Ovary (tissue), 9 donors: Measurements from ENCODE around the gene PLD2. TPM values are rescaled to one million over a fixed set of nuclear protein-coding genes. Genes with fewer than 3 reads are reported as not detected.

Source experiments
- DNase-seq, 5 donors: peaks; one replicate each; pipeline ENCODE4 v3.0.0-alpha.2; 2019 to 2020
- H3K27ac ChIP-seq, 2 donors: fragments of 200-600 bp; one replicate each; pipeline versions ENCODE4 v1.5.1 to v1.8.0; 2019 to 2022
- H3K27me3 ChIP-seq: fragments of 200-600 bp; one replicate; pipeline ENCODE4 v1.8.0; 2022
- H3K36me3 ChIP-seq: fragments of 200-600 bp; sonication (generic); one replicate; pipeline ENCODE4 v1.5.1; 2019
- H3K4me1 ChIP-seq: one replicate; pipeline ENCODE4 v1.8.1; 2013; ENCODE audit warnings: mild to moderate bottlenecking, moderate library complexity; ENCODE audit not compliant: insufficient read depth
- H3K4me3 ChIP-seq: fragments of 200-600 bp; sonication (generic); one replicate; pipeline ENCODE4 v1.5.1; 2017
- H3K9me3 ChIP-seq, 2 donors: fragments of 200-600 bp in 1 of 2; sonication (generic) in 1 of 2; one replicate each; pipeline versions ENCODE4 v1.5.1 to v1.8.1; 2013 to 2019; ENCODE audit warnings: mild to moderate bottlenecking in 1 of 2, moderate library complexity in 1 of 2
- EP300 ChIP-seq: sonication (generic); formaldehyde crosslinking; IDR thresholded peaks from one replicate; pipeline ENCODE4 v1.6.1; 2017; ENCODE audit warnings: antibody characterized with exemption
- POLR2A ChIP-seq: fragments of 450-650 bp; IDR thresholded peaks from one replicate; pipeline ENCODE4 v1.6.1; 2017; ENCODE audit warnings: antibody characterized with exemption, mild to moderate bottlenecking, moderate library complexity
- WGBS, 3 donors: extraction: QIAGEN DNeasy Blood & Tissue Kit in 1 of 3; methylation state at CpG; one replicate each; pipeline versions ENCODE4 v1.1.5 to v1.1.7; 2013 to 2017; 5-methylcytosine and 5-hydroxymethylcytosine counted together
- intact Hi-C, 4 donors: fragments of 100-400 bp; cut with DNase I; formaldehyde crosslinking; loops; one replicate each; pipeline versions ENCODE4 v1.11.0 to v1.15.1; 2022 to 2023
- polyA plus RNA-seq, 2 donors: library from polyadenylated mRNA; stranded (reverse); fragments of 200-250 nt in 1 of 2; fragments of 350-450 nt in 1 of 2; fragmentation: Illumina TruSeq in 1 of 2; extraction: RNeasy Lipid Tissue Mini Kit (QIAGEN cat#74804) in 1 of 2; gene quantifications; one replicate each; pipeline ENCODE4 v1.2.3, GENCODE V29; 2013 to 2014
- total RNA-seq, 7 donors: library from RNA; depleted of rRNA in 2 of 7; stranded (reverse); fragments of >200 nt in 2 of 7; fragmentation: NEBNext Ultra II Directional in 3 of 7; extraction: Animal tissue kit (Norgen Biotek cat#: 25700) in 3 of 7; gene quantifications; one replicate each; pipeline versions ENCODE4 v1.1.0 to v1.2.4, GENCODE V29; 2016 to 2023
- TF ChIP-seq, protein P1 (sequence below), 3 donors: fragments of 450-650 bp in 2 of 3; fragments of 200-600 bp in 1 of 3; IDR thresholded peaks; one replicate each; pipeline versions ENCODE4 v1.5.1 to v1.8.0; 2016 to 2022; ENCODE audit warnings: antibody characterized with exemption in 3 of 3, mild to moderate bottlenecking in 1 of 3
- donor health status: DM: no; HTN: no; CAD: no; lungs with moderate emphysema.
- donor health status: DM: no; HTN: no; CAD: no.
- donor health status: Bipolar disorder and iron deficiency.
- donor health status: DM: yes; HTN: yes; CAD: no.
- donor health status: DM: no; HTN: no; CAD: no.
- donor health status: DM: yes; HTN: yes; CAD: no.

The PLD2 gene
- total and polyA plus RNA-seq, 9 donors = 16.2 to 53.3 (median 37.8) TPM

DNA sequence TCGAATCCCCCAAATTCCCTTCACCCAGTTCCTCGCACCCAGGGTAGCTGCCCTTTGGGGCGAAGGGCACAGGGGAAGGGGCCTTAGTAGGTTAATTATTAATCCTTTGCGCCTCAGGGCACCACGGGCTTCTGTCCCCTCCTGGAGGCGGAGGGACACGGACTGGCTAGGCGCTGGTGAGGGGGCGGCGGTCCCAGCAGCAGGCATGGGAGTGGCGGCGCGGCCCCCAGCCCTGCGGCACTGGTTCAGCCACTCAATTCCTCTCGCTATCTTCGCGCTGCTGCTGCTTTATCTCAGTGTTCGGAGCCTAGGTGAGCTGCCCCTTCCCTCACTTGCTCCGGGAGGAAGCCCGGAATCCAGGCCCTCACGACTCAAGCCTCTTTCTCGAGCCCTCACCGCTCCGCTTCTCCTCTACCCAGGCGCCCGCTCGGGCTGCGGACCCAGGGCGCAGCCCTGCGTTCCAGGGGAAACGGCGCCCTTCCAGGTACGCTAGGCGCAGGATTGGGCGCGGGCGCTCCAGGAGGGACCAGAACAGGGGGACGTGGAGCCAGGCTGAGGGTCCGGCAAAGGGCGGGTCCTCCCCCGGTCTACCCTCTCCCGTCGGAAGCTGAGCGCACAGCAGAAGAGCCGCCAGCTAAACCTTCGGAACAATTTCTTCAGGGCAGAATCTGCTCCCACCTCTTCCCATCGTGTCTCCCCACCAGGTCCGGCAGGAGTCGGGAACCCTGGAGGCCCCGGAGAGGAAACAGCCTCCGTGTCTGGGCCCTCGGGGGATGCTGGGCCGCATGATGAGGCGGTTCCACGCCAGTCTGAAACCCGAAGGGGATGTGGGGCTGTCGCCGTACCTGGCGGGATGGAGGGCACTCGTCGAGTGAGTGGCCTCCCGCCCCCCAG lies 17.9 kb upstream of the PLD2 start, which contains the start of gene GLTPD2:
TSS of gene GLTPD2 (plus strand) at position 158 of the 894 bp plus-strand sequence. CDS start at position 206, 48 bp downstream.
- Histone ChIP-seq H3K27ac (peak within 1 kb of the TSS; percentile 86 to 89), H3K4me1 (peaks cover 13% of the 10 kb centered on the region), H3K27me3 (no peaks in the 10 kb centered on the region), H3K9me3 (no peaks in the 10 kb centered on the region), H3K36me3 (no peaks in the 10 kb centered on the region), H3K4me3 (peak within 1 kb of the TSS; percentile 74)
- 55 to 59% (median 55%) methylated on average over 58 to 62 of the region's 62 CpGs for WGBS, 3 donors
- TF ChIP-seq POLR2A = no peak
- TF ChIP-seq, protein P1, sequence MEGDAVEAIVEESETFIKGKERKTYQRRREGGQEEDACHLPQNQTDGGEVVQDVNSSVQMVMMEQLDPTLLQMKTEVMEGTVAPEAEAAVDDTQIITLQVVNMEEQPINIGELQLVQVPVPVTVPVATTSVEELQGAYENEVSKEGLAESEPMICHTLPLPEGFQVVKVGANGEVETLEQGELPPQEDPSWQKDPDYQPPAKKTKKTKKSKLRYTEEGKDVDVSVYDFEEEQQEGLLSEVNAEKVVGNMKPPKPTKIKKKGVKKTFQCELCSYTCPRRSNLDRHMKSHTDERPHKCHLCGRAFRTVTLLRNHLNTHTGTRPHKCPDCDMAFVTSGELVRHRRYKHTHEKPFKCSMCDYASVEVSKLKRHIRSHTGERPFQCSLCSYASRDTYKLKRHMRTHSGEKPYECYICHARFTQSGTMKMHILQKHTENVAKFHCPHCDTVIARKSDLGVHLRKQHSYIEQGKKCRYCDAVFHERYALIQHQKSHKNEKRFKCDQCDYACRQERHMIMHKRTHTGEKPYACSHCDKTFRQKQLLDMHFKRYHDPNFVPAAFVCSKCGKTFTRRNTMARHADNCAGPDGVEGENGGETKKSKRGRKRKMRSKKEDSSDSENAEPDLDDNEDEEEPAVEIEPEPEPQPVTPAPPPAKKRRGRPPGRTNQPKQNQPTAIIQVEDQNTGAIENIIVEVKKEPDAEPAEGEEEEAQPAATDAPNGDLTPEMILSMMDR (IDR thresholded peaks at IDR 0.05) = no peak
- no peak for TF ChIP-seq EP300
- peak in 1 of 5 donors; percentile 49 for DNase-seq
- intact Hi-C loops = loop anchor here in 3 of 4 donors (2.0 to 10.0 kb wide), 5 partner anchors 54 to 266 kb away; partner anchors contain the start of genes CHRNE (in 1 of the 3), CXCL16 (in 1 of the 3), MED11 (in 1 of the 3) and ZMYND15 (in 1 of the 3)

DNA sequence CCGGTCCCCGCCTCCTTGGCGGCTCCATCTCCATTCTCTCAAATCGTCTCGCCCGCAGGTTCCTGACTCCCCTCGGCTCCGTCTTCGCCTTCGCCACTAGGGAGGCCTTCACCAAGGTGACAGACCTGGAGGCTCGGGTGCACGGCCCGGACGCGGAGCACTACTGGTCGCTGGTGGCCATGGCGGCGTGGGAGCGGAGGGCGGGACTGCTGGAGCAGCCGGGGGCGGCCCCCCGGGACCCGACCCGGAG lies 17.3 kb upstream of the PLD2 start:
- DNase-seq = no peak
- 0% methylated on average over 20 to 25 of the region's 25 CpGs for WGBS, 3 donors
- H3K36me3 ChIP-seq = no peaks in the 10 kb centered on the region
- peaks cover 13% of the 10 kb centered on the region for H3K4me1 ChIP-seq
- TF ChIP-seq POLR2A (no peak), EP300 (no peak)
- TF ChIP-seq, protein P1 (IDR thresholded peaks at IDR 0.05) = no peak
- peak overlapping the region; percentile 86 to 89 for H3K27ac ChIP-seq
- intact Hi-C loops = loop anchor here in 3 of 4 donors (2.0 to 10.0 kb wide), 5 partner anchors 55 to 265 kb away; partner anchors contain the start of genes CHRNE (in 1 of the 3), CXCL16 (in 1 of the 3), MED11 (in 1 of the 3) and ZMYND15 (in 1 of the 3)
- H3K27me3 ChIP-seq = no peaks in the 10 kb centered on the region
- no peaks in the 10 kb centered on the region for H3K9me3 ChIP-seq
- peak overlapping the region; percentile 74 for H3K4me3 ChIP-seq

DNA sequence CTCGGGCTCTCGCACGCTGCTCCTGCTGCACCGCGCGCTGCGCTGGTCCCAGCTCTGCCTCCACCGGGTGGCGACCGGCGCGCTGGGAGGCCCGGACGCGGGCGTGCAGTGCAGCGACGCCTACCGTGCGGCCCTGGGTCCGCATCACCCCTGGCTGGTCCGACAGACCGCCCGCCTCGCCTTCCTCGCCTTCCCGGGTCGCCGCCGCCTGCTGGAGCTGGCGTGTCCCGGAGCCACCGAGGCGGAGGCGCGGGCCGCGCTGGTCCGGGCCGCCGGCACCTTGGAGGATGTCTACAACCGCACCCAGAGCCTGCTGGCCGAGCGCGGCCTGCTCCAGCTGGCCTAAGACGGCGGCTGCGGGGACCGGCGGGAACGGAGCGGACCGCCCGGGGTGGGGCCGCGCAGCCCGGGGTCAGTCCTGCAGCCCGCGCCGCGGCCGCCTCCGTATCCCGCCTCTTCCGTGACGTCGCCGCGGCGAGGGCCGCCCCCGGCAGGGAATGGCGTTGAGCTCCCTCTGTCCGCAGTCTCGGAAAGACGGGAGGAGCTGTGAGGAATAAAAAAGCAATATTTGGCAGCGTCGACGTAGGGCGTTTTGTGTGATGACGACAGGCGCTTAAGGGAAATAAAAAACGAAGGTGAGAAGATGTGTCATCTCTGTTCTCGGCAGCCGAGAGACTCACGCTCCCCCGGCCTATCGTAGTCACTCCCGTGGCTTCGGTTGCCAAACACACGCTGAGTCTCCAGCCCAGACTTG lies 16.8 kb upstream of the PLD2 start:
- Histone ChIP-seq H3K36me3 (no peaks in the 10 kb centered on the region), H3K27me3 (no peaks in the 10 kb centered on the region), H3K4me3 (peak overlapping the region; percentile 74), H3K9me3 (no peaks in the 10 kb centered on the region), H3K4me1 (peaks cover 13% of the 10 kb centered on the region), H3K27ac (peak overlapping the region; percentile 86 to 89)
- DNase-seq = peak; percentile 75 to 86 (median 86)
- 0 to 1% (median 1%) methylated on average over 63 to 91 of the region's 91 CpGs for WGBS, 3 donors
- peak; percentile 81 for TF ChIP-seq POLR2A
- TF ChIP-seq, protein P1 (IDR thresholded peaks at IDR 0.05) = peak; percentile 58 to 98 (median 97)
- peak; percentile 46 for TF ChIP-seq EP300
- intact Hi-C loops = loop anchor here in 3 of 4 donors (2.0 to 10.0 kb wide), 5 partner anchors 55 to 265 kb away; partner anchors contain the start of genes CHRNE (in 1 of the 3), CXCL16 (in 1 of the 3), MED11 (in 1 of the 3) and ZMYND15 (in 1 of the 3)

DNA sequence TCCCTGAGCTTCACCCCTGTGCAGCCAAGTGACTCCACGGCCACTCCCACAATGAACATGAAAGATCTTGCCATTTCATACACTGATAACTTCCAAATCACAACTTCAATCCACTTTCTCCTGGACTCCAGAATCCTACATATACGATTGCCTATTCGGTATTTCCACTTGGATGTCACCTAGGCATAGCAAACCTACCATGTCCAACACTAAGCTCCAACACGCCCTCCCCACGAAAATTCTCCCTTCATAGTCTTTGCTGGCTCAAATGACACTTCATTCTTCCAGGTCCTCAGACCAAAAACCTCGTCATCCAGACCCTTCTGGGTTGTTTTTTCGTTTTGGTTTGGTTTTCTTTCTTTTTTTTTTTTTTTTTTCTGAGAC lies 16.3 kb upstream of the PLD2 start:
- peak overlapping the region; percentile 74 for H3K4me3 ChIP-seq
- no peak for DNase-seq
- intact Hi-C loops = no loop called here
- peak overlapping the region in 1 of 2 donors; percentile 89 for H3K27ac ChIP-seq
- no peaks in the 10 kb centered on the region for H3K36me3 ChIP-seq
- H3K27me3 ChIP-seq = no peaks in the 10 kb centered on the region
- TF ChIP-seq, protein P1 (IDR thresholded peaks at IDR 0.05) = no peak
- TF ChIP-seq POLR2A = no peak
- TF ChIP-seq EP300 = no peak
- H3K4me1 ChIP-seq = peaks cover 9% of the 10 kb centered on the region
- 27 to 52% (median 36%) methylated on average over 7 of the region's 7 CpGs for WGBS, 3 donors
- H3K9me3 ChIP-seq = no peaks in the 10 kb centered on the region
